ENCODE results near the gene BRAF. TPM values are rescaled to one million over a fixed set of nuclear protein-coding genes. Genes with fewer than 3 reads are reported as not detected.
"Not testable (repeated sequence)": the region's sequence is repeated elsewhere in the genome, so short reads cannot be mapped to it uniquely, and the experiment has no call there.

The BRAF gene
- total RNA-seq, 2 experiments from 2014 or later, result 27.5 to 28.4 TPM

GRCh38 chr7:140810830-140811556, 113.7 kb downstream of the BRAF start:
- POLR2A ChIA-PET, result no interaction called here
- CTCF ChIA-PET, result interaction anchor here (0.7 to 2.5 kb wide), 19 partner anchors 10 to 725 kb away, joined by 3 to 16 read pairs (median 4); partner anchors contain the start of genes BRAF and MRPS33

- CTCF ChIA-PET, result interaction anchor here (0.8 to 2.5 kb wide), 13 partner anchors 10 to 726 kb away, joined by 3 to 16 read pairs (median 5); partner anchors contain the start of gene MRPS33
- POLR2A ChIA-PET, result no interaction called here
These were observed 114.3 kb downstream of the BRAF start for GRCh38 chr7:140810385-140810784.

- ChIA-PET POLR2A (no interaction called here), CTCF (no interaction called here)
These were observed 145.8 kb downstream of the BRAF start for GRCh38 chr7:140778975-140779374.

- ChIA-PET POLR2A (no interaction called here), CTCF (no interaction called here)
These were observed 146.2 kb downstream of the BRAF start for GRCh38 chr7:140778568-140778967.

- POLR2A ChIA-PET, result no interaction called here
- CTCF ChIA-PET, result interaction anchor here (0.8 kb wide), 1 partner anchor 11 kb away, joined by 4 read pairs; no protein-coding TSS in a partner anchor
These were observed 150.4 kb downstream of the BRAF start for GRCh38 chr7:140774371-140774770.

- CTCF ChIA-PET, result no interaction called here
- POLR2A ChIA-PET, result no interaction called here
These were observed 151.6 kb downstream of the BRAF start for GRCh38 chr7:140773104-140773503.

GRCh38 chr7:140771826-140772225, 152.9 kb downstream of the BRAF start:
- CTCF ChIA-PET, result no interaction called here
- POLR2A ChIA-PET, result no interaction called here

GRCh38 chr7:140769852-140770251, 154.9 kb downstream of the BRAF start:
- CTCF ChIA-PET, result no interaction called here
- POLR2A ChIA-PET, result no interaction called here

GRCh38 chr7:140767418-140767817, 157.3 kb downstream of the BRAF start:
- ChIA-PET POLR2A (no interaction called here), CTCF (no interaction called here)

GRCh38 chr7:140765441-140765840, 159.3 kb downstream of the BRAF start:
- POLR2A ChIA-PET, CTCF ChIA-PET: not testable (repeated sequence)

- POLR2A ChIA-PET, CTCF ChIA-PET: not testable (repeated sequence)
These were observed 161.6 kb downstream of the BRAF start for GRCh38 chr7:140763166-140763565.

GRCh38 chr7:140761375-140761774, 163.4 kb downstream of the BRAF start:
- CTCF ChIA-PET, POLR2A ChIA-PET: not testable (repeated sequence)

- ChIA-PET POLR2A (no interaction called here), CTCF (no interaction called here)
These were observed 170.2 kb downstream of the BRAF start for GRCh38 chr7:140754506-140754905.

- CTCF ChIA-PET, result no interaction called here
- POLR2A ChIA-PET, result no interaction called here
These were observed 172.2 kb downstream of the BRAF start for GRCh38 chr7:140752533-140752932.

- CTCF ChIA-PET, result no interaction called here
- POLR2A ChIA-PET, result no interaction called here
These were observed 178.0 kb downstream of the BRAF start for GRCh38 chr7:140746751-140747150.

GRCh38 chr7:140745266-140746058, 179.3 kb downstream of the BRAF start:
- CTCF ChIA-PET, result no interaction called here
- POLR2A ChIA-PET, result no interaction called here

GRCh38 chr7:140744005-140744404, 180.7 kb downstream of the BRAF start:
- ChIA-PET POLR2A (no interaction called here), CTCF (no interaction called here)

GRCh38 chr7:140743255-140743654, 181.5 kb downstream of the BRAF start:
- POLR2A ChIA-PET, CTCF ChIA-PET: not testable (repeated sequence)

- CTCF ChIA-PET, result no interaction called here
- POLR2A ChIA-PET, result no interaction called here
These were observed 186.4 kb downstream of the BRAF start for GRCh38 chr7:140738280-140738679.

GRCh38 chr7:140734729-140735128, 190.0 kb downstream of the BRAF start:
- ChIA-PET CTCF (interaction anchor here (1.1 kb wide), 1 partner anchor 102 kb away, joined by 3 read pairs; no protein-coding TSS in a partner anchor), POLR2A (no interaction called here)

GRCh38 chr7:140734096-140734495, 190.6 kb downstream of the BRAF start:
- CTCF ChIA-PET, result no interaction called here
- POLR2A ChIA-PET, result no interaction called here
